ENCODE measurements around the gene LPCAT4. TPM values are rescaled to one million over a fixed set of nuclear protein-coding genes. Genes with fewer than 3 reads are reported as not detected.
"Not testable (repeated sequence)": the region's sequence is repeated elsewhere in the genome, so short reads cannot be mapped to it uniquely, and the experiment has no call there.

The LPCAT4 gene
- total RNA-seq, 4 donors from 2014 or later, result 52.8 to 268 (median 108) TPM

GRCh38 chr15:34376856-34377255, 9.9 kb upstream of the LPCAT4 start:
- H3K9me3 ChIP-seq, result no peaks in the 10 kb centered on the region
- no peak overlapping the region for H3K4me3 ChIP-seq
- H3K27ac ChIP-seq, result no peak overlapping the region
- TF ChIP-seq CTCF (IDR thresholded peaks at IDR 0.05) (no peak), POLR2A (IDR thresholded peaks at IDR 0.05) (no peak)
- no peak for DNase-seq
- no peaks in the 10 kb centered on the region for H3K36me3 ChIP-seq
- H3K27me3 ChIP-seq, result no peaks in the 10 kb centered on the region
- H3K4me1 ChIP-seq, result no peaks in the 10 kb centered on the region

GRCh38 chr15:34375541-34375940, 8.5 kb upstream of the LPCAT4 start:
- not testable (repeated sequence) for H3K27ac ChIP-seq, H3K9me3 ChIP-seq, H3K4me3 ChIP-seq, H3K36me3 ChIP-seq, H3K4me1 ChIP-seq, DNase-seq, H3K27me3 ChIP-seq

- no peaks in the 10 kb centered on the region for H3K4me1 ChIP-seq
- no peak for DNase-seq
- no peaks in the 10 kb centered on the region for H3K9me3 ChIP-seq
- no peaks in the 10 kb centered on the region for H3K27me3 ChIP-seq
- H3K4me3 ChIP-seq, result no peak overlapping the region
- TF ChIP-seq CTCF (IDR thresholded peaks at IDR 0.05) (no peak), POLR2A (IDR thresholded peaks at IDR 0.05) (no peak)
- H3K27ac ChIP-seq, result no peak overlapping the region
- H3K36me3 ChIP-seq, result no peaks in the 10 kb centered on the region
Measured at GRCh38 chr15:34374816-34375215, 7.8 kb upstream of the LPCAT4 start.

- Histone ChIP-seq H3K27ac (no peak overlapping the region), H3K36me3 (no peaks in the 10 kb centered on the region), H3K9me3 (no peaks in the 10 kb centered on the region), H3K27me3 (no peaks in the 10 kb centered on the region), H3K4me3 (no peak overlapping the region), H3K4me1 (no peaks in the 10 kb centered on the region)
- no peak for DNase-seq
- TF ChIP-seq POLR2A (IDR thresholded peaks at IDR 0.05), result no peak
- no peak for TF ChIP-seq CTCF (IDR thresholded peaks at IDR 0.05)
Measured at GRCh38 chr15:34373951-34374350, 7.0 kb upstream of the LPCAT4 start.

GRCh38 chr15:34370643-34371042, 3.6 kb upstream of the LPCAT4 start:
- no peaks in the 10 kb centered on the region for H3K27me3 ChIP-seq
- no peak overlapping the region for H3K4me3 ChIP-seq
- no peak overlapping the region for H3K27ac ChIP-seq
- no peaks in the 10 kb centered on the region for H3K36me3 ChIP-seq
- no peak for TF ChIP-seq POLR2A (IDR thresholded peaks at IDR 0.05)
- TF ChIP-seq CTCF (IDR thresholded peaks at IDR 0.05), result no peak
- H3K4me1 ChIP-seq, result peaks cover 0 to 14% (median 5%) of the 10 kb centered on the region in 4 donors
- no peak for DNase-seq
- H3K9me3 ChIP-seq, result no peaks in the 10 kb centered on the region

- Histone ChIP-seq H3K27me3 (no peaks in the 10 kb centered on the region), H3K27ac (no peak overlapping the region), H3K9me3 (no peaks in the 10 kb centered on the region), H3K4me1 (peaks cover 0 to 20% (median 7%) of the 10 kb centered on the region in 4 donors), H3K36me3 (no peaks in the 10 kb centered on the region), H3K4me3 (no peak overlapping the region)
- no peak for DNase-seq
- no peak for TF ChIP-seq POLR2A (IDR thresholded peaks at IDR 0.05)
- TF ChIP-seq CTCF (IDR thresholded peaks at IDR 0.05), result no peak
Measured at GRCh38 chr15:34370129-34370528, 3.1 kb upstream of the LPCAT4 start.

All from Peyer's patch (tissue), 4 donors.